CD4-positive, CD25-positive, alpha-beta regulatory T cell (primary cell): ENCODE results near the gene OTC. TPM values are rescaled to one million over a fixed set of nuclear protein-coding genes. Genes with fewer than 3 reads are reported as not detected.

Experiments used
- ATAC-seq, 2 donors: fragments of 150-1000 bp; cut with Tn5 transposase; one replicate each; pipeline ENCODE4 v1.10.0; 2021; ENCODE audit warnings: low read depth in 2 of 2, moderate number of reproducible peaks in 2 of 2, moderate library complexity in 1 of 2
- DNase-seq, 3 donors: peaks; one replicate each; pipeline versions ENCODE4 v3.0.0 to v3.0.0-alpha.2; 2012 to 2022; ENCODE audit warnings: mixed read lengths in 1 of 3
- H3K27ac ChIP-seq: one replicate; pipeline ENCODE4 v1.7.0; 2013; ENCODE audit warnings: mild to moderate bottlenecking, low read length; ENCODE audit not compliant: insufficient read depth, poor library complexity, severe bottlenecking
- H3K27me3 ChIP-seq: one replicate; pipeline ENCODE4 v1.7.0; 2013; ENCODE audit warnings: low read length; ENCODE audit not compliant: control insufficient read depth, insufficient read depth
- H3K36me3 ChIP-seq: one replicate; pipeline ENCODE4 v1.7.0; 2013; ENCODE audit warnings: mild to moderate bottlenecking, low read length, moderate library complexity; ENCODE audit not compliant: control insufficient read depth, insufficient read depth
- H3K4me1 ChIP-seq: 2 replicates; pipeline ENCODE4 v1.7.0; 2013; ENCODE audit warnings: mild to moderate bottlenecking, low read length; ENCODE audit not compliant: insufficient read depth, control insufficient read depth, poor library complexity, severe bottlenecking
- H3K4me3 ChIP-seq: one replicate; pipeline ENCODE4 v1.7.0; 2013; ENCODE audit warnings: low read depth, mild to moderate bottlenecking, low read length, moderate library complexity
- H3K9me3 ChIP-seq, 2 experiments: 1 replicate in 1 of 2; 2 replicates in 1 of 2; pipeline ENCODE4 v1.7.0; 2013; ENCODE audit warnings: low read length in 2 of 2, mild to moderate bottlenecking in 1 of 2, moderate library complexity in 1 of 2; ENCODE audit not compliant: control insufficient read depth in 2 of 2
- H3K27ac Mint-ChIP-seq, 3 donors: one replicate each; pipeline ENCODE4 v1.8.0; 2020 to 2022; ENCODE audit warnings: mild to moderate bottlenecking in 3 of 3, mixed read lengths in 3 of 3, moderate library complexity in 2 of 3
- H3K27me3 Mint-ChIP-seq: one replicate; pipeline ENCODE4 v1.8.0; 2022; ENCODE audit warnings: mild to moderate bottlenecking, mixed read lengths
- H3K36me3 Mint-ChIP-seq: one replicate; pipeline ENCODE4 v1.8.0; 2020; ENCODE audit warnings: mixed read lengths
- H3K4me1 Mint-ChIP-seq, 4 donors: one replicate each; pipeline ENCODE4 v1.8.0; 2020 to 2022; ENCODE audit warnings: mixed read lengths in 4 of 4, mild to moderate bottlenecking in 1 of 4
- H3K4me3 Mint-ChIP-seq, 4 donors: one replicate each; pipeline ENCODE4 v1.8.0; 2020 to 2022; ENCODE audit warnings: mild to moderate bottlenecking in 4 of 4, mixed read lengths in 4 of 4, moderate library complexity in 3 of 4
- H3K9me3 Mint-ChIP-seq, 7 donors: one replicate each; pipeline ENCODE4 v1.8.0; 2020 to 2022; ENCODE audit warnings: mixed read lengths in 7 of 7, mild to moderate bottlenecking in 3 of 7, moderate library complexity in 2 of 7
- polyA plus RNA-seq, 4 donors: library from polyadenylated mRNA; unstranded; fragments of 300-500 nt; fragmentation: Illumina TruSeq; gene quantifications; one replicate each; pipeline ENCODE4 v1.2.3, GENCODE V29; 2021
- total RNA-seq: library from RNA; stranded (reverse); gene quantifications from one replicate; pipeline ENCODE4 v1.2.3, GENCODE V29; 2022

The OTC gene
- total and polyA plus RNA-seq, 5 donors from 2014 or later, result not detected

- Mint-ChIP-seq H3K27ac (no peak overlapping the region), H3K4me3 (no peak overlapping the region), H3K27me3 (no peaks in the 10 kb centered on the region), H3K4me1 (no peaks in the 10 kb centered on the region), H3K36me3 (no peaks in the 10 kb centered on the region), H3K9me3 (peaks cover 0 to 4% (median 0%) of the 10 kb centered on the region in 7 donors)
- DNase-seq, result no peak
- no peaks in the 10 kb centered on the region for H3K4me1 ChIP-seq
- ATAC-seq, result no peak
- H3K36me3 ChIP-seq, result no peaks in the 10 kb centered on the region
- no peak overlapping the region for H3K27ac ChIP-seq
- H3K9me3 ChIP-seq, result no peaks in the 10 kb centered on the region
- H3K4me3 ChIP-seq, result no peak overlapping the region
- no peaks in the 10 kb centered on the region for H3K27me3 ChIP-seq
Measured at GRCh38 chrX:38468563-38469157, 116.3 kb downstream of the OTC start.

Other genes starting within 250 kb of the OTC start
- gene SRPX, start 131.7 kb upstream of the OTC start, total RNA-seq, result not detected
- gene SRPX, start 131.7 kb upstream of the OTC start, polyA plus RNA-seq, result not detected
- gene RPGR, start 25.1 kb upstream of the OTC start, total RNA-seq, result 18.1 TPM
- 1 to 10 TPM; 3.8 to 5.1 (median 4.6) TPM for gene RPGR, start 25.1 kb upstream of the OTC start, polyA plus RNA-seq
- not detected for gene TSPAN7, start 208.9 kb downstream of the OTC start, total RNA-seq
- gene TSPAN7, start 208.9 kb downstream of the OTC start, polyA plus RNA-seq, result under 1 TPM in 3 of 4 donors, not detected in 1; 0.16 to 0.72 (median 0.20) TPM